ENCODE data around the gene KRTAP9-9.
"Not testable (repeated sequence)": the region's sequence is repeated elsewhere in the genome, so short reads cannot be mapped to it uniquely, and the experiment has no call there.

The KRTAP9-9 gene

DNA sequence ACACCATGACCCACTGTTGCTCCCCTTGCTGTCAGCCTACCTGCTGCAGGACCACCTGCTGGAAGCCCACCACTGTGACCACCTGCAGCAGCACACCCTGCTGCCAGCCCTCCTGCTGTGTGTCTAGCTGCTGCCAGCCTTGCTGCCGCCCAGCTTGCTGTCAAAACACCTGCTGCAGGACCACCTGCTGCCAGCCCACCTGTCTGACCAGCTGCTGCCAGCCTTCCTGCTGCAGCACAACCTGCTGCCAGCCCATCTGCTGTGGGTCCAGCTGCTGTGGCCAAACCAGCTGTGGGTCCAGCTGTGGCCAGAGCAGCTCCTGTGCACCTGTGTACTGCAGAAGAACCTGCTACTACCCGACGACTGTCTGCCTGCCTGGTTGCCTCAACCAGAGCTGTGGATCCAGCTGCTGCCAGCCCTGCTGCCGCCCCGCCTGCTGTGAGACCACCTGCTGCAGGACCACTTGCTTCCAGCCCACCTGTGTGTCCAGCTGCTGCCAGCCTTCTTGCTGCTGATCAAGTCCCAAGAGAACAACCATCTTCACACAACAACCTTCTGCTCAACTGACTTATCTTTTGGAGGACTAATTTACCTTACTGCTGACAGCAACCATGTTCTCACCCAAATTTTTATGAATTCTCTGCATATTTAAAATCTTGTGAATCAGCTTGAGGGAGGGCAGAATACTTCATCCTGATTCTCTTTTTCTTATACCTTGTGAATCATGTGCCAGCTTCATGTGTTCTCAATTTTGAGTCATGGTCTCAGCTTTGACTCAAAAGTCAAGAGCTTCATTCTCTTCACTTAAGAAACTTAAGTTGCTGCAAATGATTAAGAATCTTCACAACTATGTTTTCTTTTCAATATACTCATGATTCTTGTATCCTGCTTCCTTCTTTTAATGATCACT, at the start of gene KRTAP9-9:
Gene KRTAP9-9 (plus strand): TSS at position 4 of the 910 bp plus-strand sequence.
- DNase-seq, result not testable (repeated sequence)

DNA sequence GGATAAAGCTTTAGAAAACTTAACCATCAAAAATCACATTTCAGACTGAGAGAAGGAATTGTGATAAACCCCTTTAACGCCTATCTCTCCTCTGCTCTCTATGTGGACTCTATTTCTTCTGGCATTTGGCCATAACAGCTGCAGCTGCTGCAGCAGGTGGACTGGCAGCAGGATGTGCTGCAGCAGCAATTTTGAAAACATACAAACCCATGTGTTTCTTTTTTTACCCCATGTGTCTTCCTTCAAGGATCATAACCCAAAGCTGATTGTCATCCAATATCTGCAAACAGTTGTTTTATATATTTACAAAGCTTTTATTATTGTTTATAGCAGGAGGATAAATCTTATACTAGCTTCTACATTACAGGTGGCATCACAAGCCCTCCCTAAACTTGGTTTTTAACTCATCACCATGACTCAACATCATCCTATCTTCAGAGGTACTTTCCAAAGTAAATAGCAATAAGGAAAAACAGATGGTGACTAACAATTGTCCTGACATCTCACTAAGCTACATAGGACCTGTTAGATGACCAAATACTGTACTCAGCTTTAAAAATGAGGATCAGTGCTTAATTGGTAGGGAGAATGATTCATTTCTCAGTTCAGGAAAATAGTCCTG, 43.2 kb upstream of the KRTAP9-9 start:
- peak; percentile 2 for DNase-seq

DNA sequence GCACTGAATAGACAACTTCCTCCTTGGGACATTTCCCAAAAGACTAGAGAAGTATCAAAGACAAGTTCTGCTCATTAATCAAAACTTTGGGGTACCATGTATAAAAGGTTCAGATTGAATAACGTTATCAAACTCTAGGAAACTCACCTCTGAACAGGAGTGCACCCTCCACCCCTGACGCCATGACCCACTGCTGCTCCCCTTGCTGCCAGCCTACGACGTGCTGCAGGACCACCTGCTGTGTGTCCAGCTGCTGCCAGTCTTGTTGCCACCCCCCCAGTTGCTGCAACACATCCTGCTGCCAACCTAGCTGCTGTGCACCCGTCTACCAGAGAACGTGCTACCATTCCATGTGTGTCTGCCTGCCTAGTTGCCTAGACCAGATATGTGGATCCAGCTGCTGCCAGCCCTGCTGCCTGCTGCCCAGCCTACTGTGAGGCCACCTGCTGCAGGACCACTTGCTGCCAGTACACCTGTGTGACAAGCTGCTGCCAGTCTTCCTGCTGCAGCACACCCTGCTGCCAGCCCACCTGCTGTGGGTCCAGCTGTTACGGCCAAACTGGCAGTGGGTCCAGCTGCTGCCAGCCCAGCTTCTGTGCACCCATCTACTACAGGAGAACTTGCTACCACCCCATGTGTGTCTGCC, 42.5 kb upstream of the KRTAP9-9 start:
- DNase-seq, result no peak

DNA sequence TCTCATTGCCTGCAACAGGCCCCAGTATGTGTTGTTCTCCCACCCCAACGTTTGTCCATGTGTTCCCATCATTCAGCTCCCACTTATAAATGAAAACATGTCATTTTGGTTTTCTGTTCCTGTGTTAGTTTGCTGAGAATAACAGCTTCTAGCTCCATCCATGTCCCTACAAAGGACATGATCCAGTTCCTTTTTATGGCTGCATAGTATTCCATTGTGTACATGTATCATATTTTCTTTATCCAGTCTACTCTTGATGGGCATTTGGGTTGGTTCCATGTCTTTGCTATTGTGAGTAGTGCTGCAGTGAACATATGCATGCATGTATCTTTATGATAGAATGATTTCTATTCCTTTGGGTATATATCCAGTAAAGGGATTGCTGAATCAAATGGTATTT, 39.5 kb upstream of the KRTAP9-9 start:
- DNase-seq, result no peak

DNA sequence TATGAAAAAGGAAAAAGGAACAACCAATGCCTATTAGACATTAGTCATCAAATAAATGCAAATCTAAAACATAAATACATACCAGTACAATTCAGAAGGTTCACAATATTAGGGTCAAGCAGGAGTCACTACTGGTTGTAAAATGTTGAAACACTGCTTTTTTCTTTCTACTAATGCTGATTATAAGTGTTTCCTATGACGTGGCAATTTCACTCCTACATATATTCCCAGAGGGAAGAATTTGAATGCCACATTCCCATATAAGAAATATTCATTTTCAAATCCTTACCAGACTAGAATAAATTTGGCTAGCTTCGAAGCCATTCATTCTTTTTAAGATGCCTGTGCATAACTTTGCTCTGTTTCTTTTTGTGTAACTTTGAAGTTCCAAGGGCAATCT, 31.4 kb upstream of the KRTAP9-9 start:
- no peak for DNase-seq

DNA sequence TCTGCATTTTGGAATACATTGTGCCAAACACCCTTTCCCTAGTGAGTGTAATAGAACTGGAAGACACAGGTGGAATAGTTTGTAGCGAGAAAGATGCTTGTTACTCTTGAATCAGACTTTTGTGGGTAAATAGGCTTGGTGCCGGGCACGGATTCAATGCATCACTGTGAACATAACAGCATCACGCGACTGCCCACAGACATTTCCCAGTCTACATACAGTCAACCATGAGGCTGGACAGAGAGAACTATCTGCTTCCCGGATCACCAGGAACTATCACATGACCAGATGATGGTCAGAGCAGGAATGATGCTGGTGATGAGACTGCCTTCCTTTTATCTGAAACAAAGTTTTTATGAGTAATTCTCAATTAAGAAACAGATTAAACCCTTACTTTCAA, 29.1 kb upstream of the KRTAP9-9 start:
- no peak for DNase-seq

DNA sequence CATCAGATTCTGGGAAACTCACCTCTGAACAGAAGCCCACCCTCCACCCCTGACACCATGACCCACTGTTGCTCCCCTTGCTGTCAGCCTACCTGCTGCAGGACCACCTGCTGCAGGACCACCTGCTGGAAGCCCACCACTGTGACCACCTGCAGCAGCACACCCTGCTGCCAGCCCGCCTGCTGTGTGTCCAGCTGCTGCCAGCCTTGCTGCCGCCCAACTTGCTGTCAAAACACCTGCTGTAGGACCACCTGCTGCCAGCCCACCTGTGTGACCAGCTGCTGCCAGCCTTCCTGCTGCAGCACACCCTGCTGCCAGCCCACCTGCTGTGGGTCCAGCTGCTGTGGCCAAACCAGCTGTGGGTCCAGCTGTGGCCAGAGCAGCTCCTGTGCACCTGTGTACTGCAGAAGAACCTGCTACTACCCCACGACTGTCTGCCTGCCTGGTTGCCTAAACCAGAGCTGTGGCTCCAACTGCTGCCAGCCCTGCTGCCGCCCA, 28.5 kb upstream of the KRTAP9-9 start, which contains the start of gene KRTAP9-2:
Gene KRTAP9-2 (plus strand): TSS at position 51 of the 498 bp plus-strand sequence. CDS start 7 bp downstream, at position 58.
- not testable (repeated sequence) for DNase-seq

DNA sequence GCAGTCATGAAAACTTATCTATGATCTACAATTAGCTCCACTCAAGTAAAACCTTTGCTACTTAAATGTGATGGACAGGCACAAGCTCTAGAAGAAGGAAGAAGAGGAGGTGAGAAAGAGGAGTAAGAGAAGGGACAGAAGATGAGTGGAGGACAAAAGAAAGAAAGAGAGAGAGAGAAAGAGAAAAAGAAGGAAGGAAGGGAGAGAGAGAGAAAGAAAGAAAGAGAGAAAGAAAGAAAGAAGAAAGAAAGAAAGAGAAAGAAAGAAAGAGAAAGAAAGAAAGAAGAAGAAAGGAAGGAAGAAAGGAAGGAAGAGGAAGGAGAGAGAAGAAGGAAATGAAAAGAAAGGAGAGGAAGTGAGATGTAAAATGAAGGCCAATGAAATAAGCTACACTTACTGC, 25.1 kb upstream of the KRTAP9-9 start:
- no peak for DNase-seq

DNA sequence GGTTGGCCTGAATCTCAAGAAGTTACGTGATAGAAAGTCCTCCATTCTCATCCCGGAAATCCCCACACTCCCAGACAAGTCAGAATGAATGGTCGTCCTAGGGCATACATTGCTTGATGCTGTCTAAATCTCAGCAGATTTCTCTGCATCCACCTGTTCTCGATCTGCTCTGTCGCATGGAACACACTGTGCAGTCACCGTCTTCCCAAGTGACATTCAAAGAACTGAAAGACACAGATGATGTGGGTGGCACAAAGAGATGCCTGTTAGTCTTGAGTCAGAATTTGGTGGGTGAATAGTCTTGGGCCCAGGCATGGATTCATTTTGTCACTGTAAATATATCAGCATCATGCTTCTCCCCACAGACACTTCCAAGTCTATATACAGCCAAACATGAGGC, 23.5 kb upstream of the KRTAP9-9 start:
- DNase-seq, result no peak

DNA sequence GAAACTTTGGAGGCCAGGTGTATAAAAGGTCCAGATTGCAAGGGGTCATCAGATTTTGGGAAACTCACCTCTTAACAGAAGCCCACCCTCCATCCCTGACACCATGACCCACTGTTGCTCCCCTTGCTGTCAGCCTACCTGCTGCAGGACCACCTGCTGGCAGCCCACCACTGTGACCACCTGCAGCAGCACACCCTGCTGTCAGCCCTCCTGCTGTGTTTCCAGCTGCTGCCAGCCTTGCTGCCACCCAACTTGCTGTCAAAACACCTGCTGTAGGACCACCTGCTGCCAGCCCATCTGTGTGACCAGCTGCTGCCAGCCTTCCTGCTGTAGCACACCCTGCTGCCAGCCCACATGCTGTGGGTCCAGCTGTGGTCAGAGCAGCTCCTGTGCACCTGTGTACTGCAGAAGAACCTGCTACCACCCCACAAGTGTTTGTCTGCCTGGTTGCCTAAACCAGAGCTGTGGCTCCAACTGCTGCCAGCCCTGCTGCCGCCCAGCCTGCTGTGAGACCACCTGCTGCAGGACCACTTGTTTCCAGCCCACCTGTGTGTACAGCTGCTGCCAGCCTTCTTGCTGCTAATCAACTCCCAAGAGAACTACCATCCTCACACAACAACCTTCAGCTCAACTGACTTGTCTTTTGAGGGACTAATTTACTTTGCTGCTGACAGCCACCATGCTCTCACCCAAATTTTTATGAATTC, 22.6 kb upstream of the KRTAP9-9 start, which contains the start of gene KRTAP9-3:
Gene KRTAP9-3 (plus strand): TSS at position 51 of the 707 bp plus-strand sequence. CDS start 53 bp downstream, at position 104.
- DNase-seq, result not testable (repeated sequence)

DNA sequence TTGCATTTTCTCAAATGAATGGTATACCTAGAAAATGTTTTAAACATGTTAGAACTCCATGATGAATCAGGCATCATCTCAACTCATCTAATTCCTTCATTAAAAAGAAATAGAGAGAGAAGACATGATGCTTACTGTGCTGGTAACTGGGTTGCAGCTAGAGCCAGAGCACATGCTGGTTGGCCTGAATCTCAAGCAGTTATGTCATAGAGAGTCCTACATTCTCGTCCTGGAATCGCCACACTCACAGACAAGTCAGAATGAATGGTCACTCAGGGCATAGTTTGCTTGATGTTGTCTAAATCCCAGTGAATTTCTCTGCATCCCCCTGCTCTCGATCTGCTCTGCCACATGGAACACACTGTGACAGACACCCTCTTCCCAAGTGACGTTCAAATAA, 18.1 kb upstream of the KRTAP9-9 start:
- DNase-seq, result not testable (repeated sequence)

DNA sequence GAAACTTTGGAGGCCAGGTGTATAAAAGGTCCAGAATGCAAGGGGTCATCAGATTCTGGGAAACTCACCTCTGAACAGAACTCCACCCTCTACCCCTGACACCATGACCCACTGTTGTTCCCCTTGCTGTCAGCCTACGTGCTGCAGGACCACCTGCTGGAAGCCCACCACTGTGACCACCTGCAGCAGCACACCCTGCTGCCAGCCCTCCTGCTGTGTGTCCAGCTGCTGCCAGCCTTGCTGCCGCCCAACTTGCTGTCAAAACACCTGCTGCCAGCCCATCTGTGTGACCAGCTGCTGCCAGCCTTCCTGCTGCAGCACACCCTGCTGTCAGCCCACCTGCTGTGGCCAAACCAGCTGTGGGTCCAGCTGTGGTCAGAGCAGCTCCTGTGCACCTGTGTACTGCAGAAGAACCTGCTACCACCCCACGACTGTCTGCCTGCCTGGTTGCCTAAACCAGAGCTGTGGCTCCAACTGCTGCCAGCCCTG, 17.2 kb upstream of the KRTAP9-9 start, which contains the start of gene KRTAP9-8:
Gene KRTAP9-8 (plus strand): TSS at position 51 of the 489 bp plus-strand sequence. CDS start 53 bp downstream, at position 104.
- not testable (repeated sequence) for DNase-seq

DNA sequence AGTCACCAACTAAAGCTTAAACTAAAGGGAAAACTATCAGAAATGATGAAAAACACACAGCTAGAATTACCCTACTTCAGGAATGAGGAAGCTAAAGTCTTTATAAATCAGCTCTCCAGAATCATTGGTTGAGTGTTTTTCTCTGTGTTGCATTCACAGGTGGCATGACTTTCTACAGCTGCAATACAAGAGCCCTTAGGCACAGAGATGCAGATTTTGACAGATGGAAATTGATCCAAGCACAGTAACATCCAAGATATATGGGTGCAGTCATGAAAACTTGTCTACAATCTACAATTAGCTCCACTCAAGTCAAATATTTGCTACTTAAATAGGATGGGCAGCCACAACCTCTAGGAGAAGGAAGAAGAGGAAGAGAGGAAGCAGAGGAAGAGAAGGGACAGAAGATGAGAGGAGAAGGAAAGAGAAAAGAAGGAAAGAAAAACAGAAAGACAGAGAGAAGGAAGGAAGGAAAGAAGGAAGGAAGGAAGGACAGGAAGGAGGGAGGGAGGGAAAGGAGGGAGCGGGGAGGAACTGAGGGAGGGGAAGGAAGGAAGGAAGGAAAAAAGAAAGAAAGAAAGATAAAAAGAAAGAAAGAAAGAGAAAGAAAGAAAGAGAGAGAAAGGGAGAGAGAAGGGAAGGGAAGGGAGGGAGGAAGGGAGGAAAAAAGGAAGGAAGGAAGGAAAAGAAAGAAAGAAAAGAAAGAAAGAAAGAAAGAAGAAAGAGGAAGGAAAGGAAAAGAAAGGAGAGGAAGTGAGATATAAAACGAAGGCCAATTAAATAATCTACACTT, 8.0 kb upstream of the KRTAP9-9 start:
- DNase-seq, result not testable (repeated sequence)

DNA sequence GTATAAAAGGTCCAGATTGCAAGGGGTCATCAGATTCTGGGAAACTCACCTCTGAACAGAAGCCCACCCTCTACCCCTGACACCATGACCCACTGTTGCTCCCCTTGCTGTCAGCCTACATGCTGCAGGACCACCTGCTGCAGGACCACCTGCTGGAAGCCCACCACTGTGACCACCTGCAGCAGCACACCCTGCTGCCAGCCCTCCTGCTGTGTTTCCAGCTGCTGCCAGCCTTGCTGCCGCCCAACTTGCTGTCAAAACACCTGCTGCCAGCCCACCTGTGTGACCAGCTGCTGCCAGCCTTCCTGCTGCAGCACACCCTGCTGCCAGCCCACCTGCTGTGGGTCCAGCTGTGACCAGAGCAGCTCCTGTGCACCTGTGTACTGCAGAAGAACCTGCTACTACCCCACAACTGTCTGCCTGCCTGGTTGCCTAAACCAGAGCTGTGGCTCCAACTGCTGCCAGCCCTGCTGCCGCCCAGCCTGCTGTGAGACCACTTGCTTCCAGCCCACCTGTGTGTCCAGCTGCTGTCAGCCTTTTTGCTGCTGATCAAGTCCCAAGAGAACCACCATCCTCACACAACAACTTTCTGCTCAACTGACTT, 5.4 kb upstream of the KRTAP9-9 start, which contains the start of gene KRTAP9-4:
Gene KRTAP9-4 (plus strand): TSS at position 51 of the 604 bp plus-strand sequence. CDS start 34 bp downstream, at position 85.
- DNase-seq, result not testable (repeated sequence)

DNA sequence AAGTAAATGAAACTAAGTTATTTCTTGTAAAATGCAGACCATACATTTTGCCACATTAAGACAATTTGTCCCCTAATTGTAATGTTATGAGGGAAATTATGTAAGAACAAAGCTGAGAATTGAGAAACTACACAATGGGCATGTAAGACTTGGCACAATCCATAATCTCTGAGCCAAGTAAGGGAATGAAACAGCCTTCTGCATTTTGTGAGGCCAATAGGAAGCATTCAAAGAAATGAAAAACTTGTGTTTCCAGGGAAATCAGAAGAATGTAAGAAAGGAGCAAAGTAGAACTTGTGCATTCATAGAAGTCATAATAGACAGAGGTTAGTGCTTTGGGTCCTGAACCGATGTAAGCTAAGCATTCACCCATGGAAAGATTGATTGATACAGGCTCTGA, 3.9 kb upstream of the KRTAP9-9 start:
- no peak for DNase-seq

DNA sequence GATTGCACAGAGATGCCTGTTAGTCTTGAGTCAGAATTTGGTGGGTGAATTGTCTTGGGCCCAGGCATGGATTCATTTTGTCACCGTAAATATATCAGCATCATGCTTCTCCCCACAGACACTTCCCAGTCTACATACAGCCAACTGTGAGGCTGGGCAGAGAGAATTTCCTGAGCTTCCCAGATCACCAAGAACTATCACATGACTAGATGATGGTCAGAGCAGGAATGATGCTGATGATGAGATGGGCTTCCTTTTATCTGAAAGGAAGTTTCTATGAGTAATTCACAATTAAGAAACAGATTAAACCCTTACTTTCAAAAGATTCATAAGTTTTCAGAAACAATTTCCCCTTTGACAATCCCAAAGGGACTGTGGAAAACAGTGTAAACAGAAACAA, 323 bp upstream of the KRTAP9-9 start:
- DNase-seq, result no peak

DNA sequence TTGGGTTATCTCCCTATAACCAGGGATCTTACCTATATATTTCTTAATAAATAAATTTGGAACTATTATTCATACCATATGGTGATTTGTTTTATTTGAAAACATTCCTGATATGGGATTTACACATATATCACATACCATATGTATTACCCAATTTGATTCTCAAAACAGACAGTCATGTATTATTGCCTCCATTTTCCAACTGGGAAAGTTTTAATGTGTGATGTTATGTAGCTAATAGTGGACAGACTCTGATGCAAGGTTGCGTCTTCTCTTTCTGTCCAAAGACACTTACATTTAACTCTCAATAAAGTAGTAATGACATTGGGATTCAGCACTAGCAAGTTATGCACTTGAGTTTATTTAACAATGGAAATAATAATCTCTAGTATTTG, 1.1 kb downstream of the KRTAP9-9 start:
- no peak for DNase-seq

DNA sequence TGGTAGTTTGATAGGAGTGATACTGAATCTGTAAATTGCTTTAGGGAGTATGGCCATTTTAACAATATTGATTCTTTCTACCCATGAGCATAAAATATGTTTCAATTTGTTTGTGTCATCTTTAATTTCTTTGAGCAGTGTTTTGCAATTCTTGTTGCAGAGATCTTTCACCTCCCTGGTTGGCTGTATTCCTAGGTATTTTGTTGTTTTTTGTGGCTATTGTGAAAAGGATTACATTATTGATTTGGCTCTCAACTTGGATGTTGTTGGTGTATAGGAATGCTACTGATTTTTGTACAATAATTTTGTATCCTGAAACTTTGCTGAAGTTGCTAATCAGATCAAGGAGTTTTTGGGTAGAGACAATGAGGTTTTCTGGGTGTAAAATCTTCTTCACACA, 3.2 kb downstream of the KRTAP9-9 start:
- DNase-seq, result no peak

DNA sequence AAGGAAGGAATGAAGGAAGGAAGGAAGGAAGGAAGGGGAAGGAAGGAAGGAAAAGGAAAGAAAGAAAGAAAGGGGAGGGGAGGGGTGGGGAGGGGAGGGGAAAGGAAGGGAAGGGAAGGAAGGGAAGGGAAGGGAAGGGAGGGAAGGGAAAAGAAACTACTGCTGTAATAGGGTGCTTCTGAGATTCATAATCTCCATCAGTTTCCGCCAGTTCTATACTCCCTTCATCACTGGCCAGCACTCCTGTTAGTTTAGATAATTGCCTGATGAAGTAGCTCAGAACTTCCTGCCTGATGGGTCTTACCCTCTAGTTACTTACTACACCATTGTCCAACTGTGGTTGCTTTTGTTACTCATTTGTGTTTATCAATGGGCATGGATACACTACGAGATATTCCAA, 8.0 kb downstream of the KRTAP9-9 start:
- no peak for DNase-seq

DNA sequence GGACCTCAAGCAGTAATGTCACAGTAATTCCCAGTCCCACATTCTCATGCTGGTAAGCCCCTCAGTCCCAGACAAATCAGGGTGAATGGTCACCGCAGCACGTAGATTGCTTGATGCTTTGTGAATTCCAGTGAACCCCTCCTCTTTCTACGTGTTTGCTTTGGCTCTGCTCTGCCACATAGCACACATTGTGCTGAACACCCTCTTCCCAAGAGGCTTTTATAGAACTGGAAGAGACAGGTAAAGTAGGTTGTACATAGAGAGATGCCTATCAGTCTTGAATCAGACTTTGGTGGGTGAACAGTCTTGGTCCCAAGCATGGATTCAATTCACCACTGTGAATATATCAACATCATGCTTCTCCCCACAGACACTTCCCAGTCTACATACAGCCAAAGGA, 9.4 kb downstream of the KRTAP9-9 start:
- DNase-seq, result no peak

DNA sequence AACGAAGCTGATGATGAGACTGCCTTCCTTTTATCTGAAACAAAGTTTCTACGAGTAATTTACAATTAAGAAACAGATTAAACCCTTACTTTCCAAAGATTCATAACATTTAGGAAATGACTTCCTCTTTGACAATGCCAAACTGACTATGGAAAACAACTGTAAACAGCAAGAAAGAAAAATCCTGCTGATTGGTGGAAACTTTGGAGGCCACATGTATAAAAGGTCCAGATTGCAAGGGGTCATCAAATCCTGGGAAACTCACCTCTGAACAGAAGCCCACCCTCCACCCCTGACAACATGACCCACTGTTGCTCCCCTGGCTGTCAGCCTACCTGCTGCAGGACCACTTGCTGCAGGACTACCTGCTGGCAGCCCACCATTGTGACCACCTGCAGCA, 9.9 kb downstream of the KRTAP9-9 start, which contains the start of gene KRTAP9-6:
Gene KRTAP9-6 (plus strand): TSS at position 301 of the 400 bp plus-strand sequence. CDS start 0 bp downstream, at position 301.
- DNase-seq, result no peak
